ENCODE results near the gene WDR62. TPM values are rescaled to one million over a fixed set of nuclear protein-coding genes. Genes with fewer than 3 reads are reported as not detected.

Gene WDR62
- total and polyA plus RNA-seq, 2 donors (not counting 3 experiments of a cell fraction or from before 2014, with no cell fraction given), result 8.0 to 13.4 TPM

DNA sequence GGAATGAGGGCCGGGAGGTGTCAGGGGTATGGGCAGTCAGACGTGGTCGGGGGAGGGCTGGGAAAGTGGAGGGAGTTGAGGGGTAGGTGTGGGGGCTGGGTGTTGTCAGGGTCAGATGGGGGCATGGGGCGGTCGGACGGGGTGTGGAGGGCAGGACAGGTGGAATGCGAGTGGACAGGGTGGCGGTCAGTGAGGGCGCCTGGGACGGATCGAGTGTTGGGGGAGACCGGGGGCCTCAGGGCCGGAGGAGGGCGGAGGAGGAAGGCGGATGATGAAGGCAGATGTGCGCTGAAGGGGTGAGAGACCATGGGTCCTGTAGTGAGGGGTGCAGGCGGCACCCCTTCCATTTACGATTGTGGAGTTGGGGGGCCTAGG is 66.3 kb downstream of the WDR62 start:
- intact Hi-C loops (cut with micrococcal nuclease) (no loop called here), dilution Hi-C loops (cut with MboI; ENCODE audit: extremely low pct_ligation_motif_present, low sequenced_read_pairs) (no loop called here)
- no peak for TF ChIP-seq GATA2 (IDR thresholded peaks at IDR 0.05; ENCODE audit: insufficient read depth, insufficient read length, low read depth, low read length)
- no peak for TF ChIP-seq JUN (IDR thresholded peaks at IDR 0.05; ENCODE audit: borderline replicate concordance, insufficient read depth, insufficient read length, low read depth)
- no peak for TF ChIP-seq FOS (IDR thresholded peaks at IDR 0.05; ENCODE audit: borderline replicate concordance, insufficient read depth, low read length)
- no peak for TF ChIP-seq POLR2A (IDR thresholded peaks at IDR 0.05; ENCODE audit: low read depth, low read length)
- TF ChIP-seq MYC (IDR thresholded peaks at IDR 0.05; ENCODE audit: low read depth, low read length), result no peak
- TF ChIP-seq POLR2AphosphoS5 (IDR thresholded peaks at IDR 0.05; ENCODE audit: insufficient read depth, low read depth, low read length), result no peak
- Histone ChIP-seq H3K4me1 (ENCODE audit: control insufficient read depth, extremely low read depth, insufficient read depth, low read length) (peaks cover 4% of the 10 kb centered on the region), H3K4me2 (ENCODE audit: insufficient read depth, low read length) (no peak overlapping the region), H2AFZ (ENCODE audit: low read depth, low read length) (no peak overlapping the region), H3K9me3 (replicated peaks; ENCODE audit: control insufficient read depth, insufficient read depth, low read length) (no peaks in the 10 kb centered on the region), H3K9me1 (replicated peaks; ENCODE audit: control insufficient read depth, extremely low read depth, insufficient read depth, low read length) (no peaks in the 10 kb centered on the region), H4K20me1 (replicated peaks; ENCODE audit: control insufficient read depth, extremely low read depth, insufficient read depth, low read length) (no peaks in the 10 kb centered on the region), H3K36me3 (ENCODE audit: control insufficient read depth in 2 of 2, extremely low read depth in 1 of 2, insufficient read depth in 2 of 2, low read length in 2 of 2) (peaks cover 6 to 27% of the 10 kb centered on the region in 2 experiments), H3K9ac (replicated peaks; ENCODE audit: extremely low read depth, insufficient read depth, low read length) (no peak overlapping the region), H3K79me2 (ENCODE audit: control insufficient read depth, insufficient read depth, low read length) (peaks cover 9% of the 10 kb centered on the region), H3K27ac (ENCODE audit: insufficient read depth, low read depth, low read length) (no peak overlapping the region), H3K4me3 (replicated peaks in 1 of 3; ENCODE audit: insufficient read depth in 1 of 3, low read depth in 1 of 3, low read length in 3 of 3) (no peak overlapping the region), H3K27me3 (ENCODE audit: control insufficient read depth in 2 of 2, insufficient read depth in 2 of 2, low read length in 2 of 2) (no peaks in the 10 kb centered on the region)
- FAIRE-seq, result no peak
- no TSS peak for BruUV-seq (replicated peaks)
- CTCF ChIA-PET, result no interaction called here
- POLR2A ChIA-PET, result no interaction called here
- no peak for DNase-seq (ENCODE audit: low read depth, low spot score)

DNA sequence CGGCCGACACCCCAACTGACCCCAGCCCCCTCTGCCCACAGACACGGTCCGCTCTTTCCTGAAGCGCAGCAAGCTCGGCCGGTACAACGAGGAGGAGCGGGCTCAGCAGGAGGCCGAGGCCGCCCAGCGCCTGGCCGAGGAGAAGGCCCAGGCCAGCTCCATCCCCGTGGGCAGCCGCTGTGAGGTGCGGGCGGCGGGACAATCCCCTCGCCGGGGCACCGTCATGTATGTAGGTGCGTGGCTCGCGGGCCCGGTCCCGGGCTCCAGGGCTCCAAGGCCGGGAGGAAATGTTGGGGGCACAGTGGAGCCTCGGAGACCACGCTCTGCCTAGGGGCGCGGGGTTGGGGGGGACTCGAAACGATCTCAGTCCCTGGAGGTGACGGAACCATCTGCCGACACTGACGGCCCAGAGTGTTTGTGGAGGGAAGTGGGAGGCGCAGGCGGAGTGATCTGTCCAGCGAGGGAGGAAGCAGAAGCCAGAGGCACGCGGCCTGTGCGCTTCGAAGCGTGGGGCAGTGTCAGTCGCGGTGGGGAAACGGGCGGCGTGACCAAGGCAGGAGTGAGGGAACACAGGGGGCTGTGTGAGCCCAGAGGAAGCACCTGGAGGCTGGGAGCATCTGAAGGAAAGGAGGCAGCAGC is 66.9 kb downstream of the WDR62 start:
- no peaks in the 10 kb centered on the region for H3K9me1 ChIP-seq (replicated peaks; ENCODE audit: control insufficient read depth, extremely low read depth, insufficient read depth, low read length)
- H3K4me1 ChIP-seq (ENCODE audit: control insufficient read depth, extremely low read depth, insufficient read depth, low read length), result no peaks in the 10 kb centered on the region
- H3K79me2 ChIP-seq (ENCODE audit: control insufficient read depth, insufficient read depth, low read length), result peaks cover 3% of the 10 kb centered on the region
- no peak overlapping the region for H3K9ac ChIP-seq (replicated peaks; ENCODE audit: extremely low read depth, insufficient read depth, low read length)
- POLR2A ChIA-PET, result no interaction called here
- TF ChIP-seq, protein P1, sequence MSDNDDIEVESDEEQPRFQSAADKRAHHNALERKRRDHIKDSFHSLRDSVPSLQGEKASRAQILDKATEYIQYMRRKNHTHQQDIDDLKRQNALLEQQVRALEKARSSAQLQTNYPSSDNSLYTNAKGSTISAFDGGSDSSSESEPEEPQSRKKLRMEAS (IDR thresholded peaks at IDR 0.05; ENCODE audit: insufficient read depth, insufficient read length), result no peak
- no peak for TF ChIP-seq GATA2 (IDR thresholded peaks at IDR 0.05; ENCODE audit: insufficient read depth, insufficient read length, low read depth, low read length)
- TF ChIP-seq MYC (IDR thresholded peaks at IDR 0.05; ENCODE audit: low read depth, low read length), result no peak
- TF ChIP-seq JUN (IDR thresholded peaks at IDR 0.05; ENCODE audit: borderline replicate concordance, insufficient read depth, insufficient read length, low read depth), result no peak
- no peak for TF ChIP-seq EZH2 (IDR thresholded peaks at IDR 0.05; ENCODE audit: borderline replicate concordance, low read depth, low read length, severe bottlenecking)
- TF ChIP-seq, protein P2, sequence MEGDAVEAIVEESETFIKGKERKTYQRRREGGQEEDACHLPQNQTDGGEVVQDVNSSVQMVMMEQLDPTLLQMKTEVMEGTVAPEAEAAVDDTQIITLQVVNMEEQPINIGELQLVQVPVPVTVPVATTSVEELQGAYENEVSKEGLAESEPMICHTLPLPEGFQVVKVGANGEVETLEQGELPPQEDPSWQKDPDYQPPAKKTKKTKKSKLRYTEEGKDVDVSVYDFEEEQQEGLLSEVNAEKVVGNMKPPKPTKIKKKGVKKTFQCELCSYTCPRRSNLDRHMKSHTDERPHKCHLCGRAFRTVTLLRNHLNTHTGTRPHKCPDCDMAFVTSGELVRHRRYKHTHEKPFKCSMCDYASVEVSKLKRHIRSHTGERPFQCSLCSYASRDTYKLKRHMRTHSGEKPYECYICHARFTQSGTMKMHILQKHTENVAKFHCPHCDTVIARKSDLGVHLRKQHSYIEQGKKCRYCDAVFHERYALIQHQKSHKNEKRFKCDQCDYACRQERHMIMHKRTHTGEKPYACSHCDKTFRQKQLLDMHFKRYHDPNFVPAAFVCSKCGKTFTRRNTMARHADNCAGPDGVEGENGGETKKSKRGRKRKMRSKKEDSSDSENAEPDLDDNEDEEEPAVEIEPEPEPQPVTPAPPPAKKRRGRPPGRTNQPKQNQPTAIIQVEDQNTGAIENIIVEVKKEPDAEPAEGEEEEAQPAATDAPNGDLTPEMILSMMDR (IDR thresholded peaks at IDR 0.05; ENCODE audit: extremely low read depth in 1 of 2, insufficient read depth in 1 of 2, low read depth in 1 of 2, low read length in 2 of 2), result no peak
- no peak for TF ChIP-seq POLR2A (IDR thresholded peaks at IDR 0.05; ENCODE audit: low read depth, low read length)
- no peak for TF ChIP-seq POLR2AphosphoS5 (IDR thresholded peaks at IDR 0.05; ENCODE audit: insufficient read depth, low read depth, low read length)
- TF ChIP-seq FOS (IDR thresholded peaks at IDR 0.05; ENCODE audit: borderline replicate concordance, insufficient read depth, low read length), result no peak
- no TSS peak for BruUV-seq (replicated peaks)
- DNase-seq (ENCODE audit: low read depth, low spot score), result no peak
- H3K4me2 ChIP-seq (ENCODE audit: insufficient read depth, low read length), result no peak overlapping the region
- H2AFZ ChIP-seq (ENCODE audit: low read depth, low read length), result no peak overlapping the region
- no peak for FAIRE-seq
- CTCF ChIA-PET, result no interaction called here
- H3K4me3 ChIP-seq (replicated peaks in 1 of 3; ENCODE audit: insufficient read depth in 1 of 3, low read depth in 1 of 3, low read length in 3 of 3), result no peak overlapping the region
- H3K36me3 ChIP-seq (ENCODE audit: control insufficient read depth in 2 of 2, extremely low read depth in 1 of 2, insufficient read depth in 2 of 2, low read length in 2 of 2), result peaks cover 6 to 27% of the 10 kb centered on the region in 2 experiments
- H3K27ac ChIP-seq (ENCODE audit: insufficient read depth, low read depth, low read length), result no peak overlapping the region
- H3K9me3 ChIP-seq (replicated peaks; ENCODE audit: control insufficient read depth, insufficient read depth, low read length), result no peaks in the 10 kb centered on the region
- intact Hi-C loops (cut with micrococcal nuclease) (no loop called here), dilution Hi-C loops (cut with MboI; ENCODE audit: extremely low pct_ligation_motif_present, low sequenced_read_pairs) (no loop called here)
- H3K27me3 ChIP-seq (ENCODE audit: control insufficient read depth in 2 of 2, insufficient read depth in 2 of 2, low read length in 2 of 2), result no peaks in the 10 kb centered on the region
- no peaks in the 10 kb centered on the region for H4K20me1 ChIP-seq (replicated peaks; ENCODE audit: control insufficient read depth, extremely low read depth, insufficient read depth, low read length)

Measured in endothelial cell of umbilical vein (primary cell).